ENCODE results near the gene MPPE1. TPM values are rescaled to one million over a fixed set of nuclear protein-coding genes. Genes with fewer than 3 reads are reported as not detected.

The MPPE1 gene
- total RNA-seq, 1 donor from 2014 or later: 29.4 TPM

DNA sequence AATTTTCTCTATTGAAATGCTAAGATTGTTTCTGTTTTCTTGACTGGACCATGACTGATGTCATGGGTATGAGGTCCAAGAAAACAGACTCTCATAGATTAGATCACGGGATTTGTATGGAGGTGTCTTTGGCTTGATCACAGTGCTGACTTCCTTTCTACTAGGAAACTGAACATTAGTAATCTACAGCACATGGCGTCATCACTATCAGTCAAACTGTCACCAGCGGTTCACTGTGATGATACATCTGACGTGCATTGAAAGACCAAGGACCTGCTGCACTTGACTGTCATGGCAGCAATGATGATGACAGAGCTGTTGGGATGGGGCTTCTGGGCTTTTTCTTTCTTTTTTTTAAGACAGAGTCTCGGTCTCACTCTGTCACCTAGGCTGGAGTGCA is 45.0 kb upstream of the MPPE1 start:
- Mint-ChIP-seq H3K27me3 (ENCODE audit: low read depth, unreplicated experiment) (no peaks in the 10 kb centered on the region), H3K4me1 (ENCODE audit: low read depth, unreplicated experiment) (peaks cover 28% of the 10 kb centered on the region), H3K4me3 (ENCODE audit: unreplicated experiment) (no peak overlapping the region), H3K9me3 (ENCODE audit: unreplicated experiment) (peaks cover 12% of the 10 kb centered on the region), H3K36me3 (ENCODE audit: low read depth, unreplicated experiment) (peaks cover 2% of the 10 kb centered on the region), H3K27ac (ENCODE audit: unreplicated experiment) (no peak overlapping the region)
- Histone ChIP-seq H3K9ac (ENCODE audit: low read length) (no peak overlapping the region), H2AFZ (ENCODE audit: low read depth, low read length) (no peak overlapping the region), H3K9me3 (ENCODE audit: insufficient read depth, low read depth, low read length) (peaks cover 13% of the 10 kb centered on the region), H3K4me3 (ENCODE audit: insufficient read depth, low read depth, low read length) (no peak overlapping the region), H4K20me1 (ENCODE audit: insufficient read depth, low read length) (no peaks in the 10 kb centered on the region), H3K79me2 (ENCODE audit: insufficient read depth, low read length) (no peaks in the 10 kb centered on the region), H3K27me3 (ENCODE audit: insufficient read depth, low read length) (no peaks in the 10 kb centered on the region), H3K36me3 (ENCODE audit: insufficient read depth, low read length) (no peaks in the 10 kb centered on the region), H3K27ac (ENCODE audit: low read depth, low read length) (no peak overlapping the region), H3K4me1 (ENCODE audit: insufficient read depth, low read length) (peaks cover 17% of the 10 kb centered on the region), H3K4me2 (ENCODE audit: low read length) (no peak overlapping the region)
- FAIRE-seq: no peak
- peak; percentile 47 for DNase-seq (ENCODE audit: low read depth)
- TF ChIP-seq EZH2 (IDR thresholded peaks at IDR 0.05; ENCODE audit: insufficient read depth, low read length): no peak
- TF ChIP-seq, protein P1, sequence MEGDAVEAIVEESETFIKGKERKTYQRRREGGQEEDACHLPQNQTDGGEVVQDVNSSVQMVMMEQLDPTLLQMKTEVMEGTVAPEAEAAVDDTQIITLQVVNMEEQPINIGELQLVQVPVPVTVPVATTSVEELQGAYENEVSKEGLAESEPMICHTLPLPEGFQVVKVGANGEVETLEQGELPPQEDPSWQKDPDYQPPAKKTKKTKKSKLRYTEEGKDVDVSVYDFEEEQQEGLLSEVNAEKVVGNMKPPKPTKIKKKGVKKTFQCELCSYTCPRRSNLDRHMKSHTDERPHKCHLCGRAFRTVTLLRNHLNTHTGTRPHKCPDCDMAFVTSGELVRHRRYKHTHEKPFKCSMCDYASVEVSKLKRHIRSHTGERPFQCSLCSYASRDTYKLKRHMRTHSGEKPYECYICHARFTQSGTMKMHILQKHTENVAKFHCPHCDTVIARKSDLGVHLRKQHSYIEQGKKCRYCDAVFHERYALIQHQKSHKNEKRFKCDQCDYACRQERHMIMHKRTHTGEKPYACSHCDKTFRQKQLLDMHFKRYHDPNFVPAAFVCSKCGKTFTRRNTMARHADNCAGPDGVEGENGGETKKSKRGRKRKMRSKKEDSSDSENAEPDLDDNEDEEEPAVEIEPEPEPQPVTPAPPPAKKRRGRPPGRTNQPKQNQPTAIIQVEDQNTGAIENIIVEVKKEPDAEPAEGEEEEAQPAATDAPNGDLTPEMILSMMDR (IDR thresholded peaks at IDR 0.05; ENCODE audit: insufficient read depth, low read depth, low read length): no peak

DNA sequence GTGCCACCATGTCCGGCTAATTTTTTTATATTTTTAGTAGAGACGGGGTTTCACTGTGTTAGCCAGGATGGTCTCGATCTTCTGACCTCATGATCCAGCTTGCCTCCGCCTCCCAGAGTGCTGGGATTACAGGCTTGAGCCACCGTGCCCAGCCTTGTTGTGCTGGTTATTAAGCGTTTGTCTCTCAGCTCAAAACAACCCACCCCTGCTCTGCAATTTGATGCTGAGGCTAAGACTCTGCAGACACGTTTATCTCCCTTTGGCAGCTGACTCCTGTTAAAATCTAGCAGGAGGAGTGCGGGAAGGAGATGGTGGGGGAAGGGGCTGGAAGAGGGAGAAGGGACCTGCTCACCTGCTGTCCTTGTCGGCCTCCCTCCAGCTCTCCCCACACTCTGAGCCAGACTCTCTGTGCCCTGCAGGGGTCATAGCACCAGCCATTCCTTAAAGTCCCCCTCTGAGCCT is 43.3 kb upstream of the MPPE1 start:
- no peak overlapping the region for H3K4me3 ChIP-seq (ENCODE audit: insufficient read depth, low read depth, low read length)
- Mint-ChIP-seq H3K27ac (ENCODE audit: unreplicated experiment) (no peak overlapping the region), H3K36me3 (ENCODE audit: low read depth, unreplicated experiment) (peaks cover 2% of the 10 kb centered on the region), H3K4me1 (ENCODE audit: low read depth, unreplicated experiment) (peaks cover 38% of the 10 kb centered on the region), H3K4me3 (ENCODE audit: unreplicated experiment) (no peak overlapping the region), H3K27me3 (ENCODE audit: low read depth, unreplicated experiment) (no peaks in the 10 kb centered on the region), H3K9me3 (ENCODE audit: unreplicated experiment) (no peaks in the 10 kb centered on the region)
- H3K27ac ChIP-seq (ENCODE audit: low read depth, low read length): no peak overlapping the region
- H3K79me2 ChIP-seq (ENCODE audit: insufficient read depth, low read length): no peaks in the 10 kb centered on the region
- no peak for DNase-seq (ENCODE audit: low read depth)
- H3K27me3 ChIP-seq (ENCODE audit: insufficient read depth, low read length): no peaks in the 10 kb centered on the region
- H3K9ac ChIP-seq (ENCODE audit: low read length): no peak overlapping the region
- H3K9me3 ChIP-seq (ENCODE audit: insufficient read depth, low read depth, low read length): peaks cover 2% of the 10 kb centered on the region
- H3K4me1 ChIP-seq (ENCODE audit: insufficient read depth, low read length): peaks cover 31% of the 10 kb centered on the region
- peak overlapping the region; percentile 17 for H2AFZ ChIP-seq (ENCODE audit: low read depth, low read length)
- no peak overlapping the region for H3K4me2 ChIP-seq (ENCODE audit: low read length)
- FAIRE-seq: no peak
- no peaks in the 10 kb centered on the region for H3K36me3 ChIP-seq (ENCODE audit: insufficient read depth, low read length)
- H4K20me1 ChIP-seq (ENCODE audit: insufficient read depth, low read length): no peaks in the 10 kb centered on the region
- TF ChIP-seq, protein P1 (IDR thresholded peaks at IDR 0.05; ENCODE audit: insufficient read depth, low read depth, low read length): no peak
- no peak for TF ChIP-seq EZH2 (IDR thresholded peaks at IDR 0.05; ENCODE audit: insufficient read depth, low read length)

DNA sequence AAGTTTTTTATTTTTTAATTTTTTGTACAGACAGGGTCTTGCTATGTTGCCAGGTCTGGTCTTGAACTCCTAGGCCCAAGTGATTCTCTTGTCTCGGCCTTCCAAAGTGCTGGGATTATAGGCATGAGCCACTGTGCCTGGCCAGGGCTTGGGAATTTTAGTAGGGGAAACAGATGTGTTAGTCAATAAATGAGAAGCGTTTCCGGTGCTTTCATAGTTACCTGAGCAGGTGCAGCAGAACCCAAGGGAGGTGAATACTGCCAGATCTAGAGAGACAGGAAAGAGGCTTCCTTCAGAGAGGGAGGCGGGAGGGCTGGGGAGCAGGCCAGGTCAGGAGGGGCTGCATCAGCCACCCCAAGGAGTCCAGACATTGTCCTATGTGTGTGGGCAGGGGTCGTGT is 42.7 kb upstream of the MPPE1 start:
- Mint-ChIP-seq H3K27me3 (ENCODE audit: low read depth, unreplicated experiment) (no peaks in the 10 kb centered on the region), H3K9me3 (ENCODE audit: unreplicated experiment) (no peaks in the 10 kb centered on the region), H3K4me1 (ENCODE audit: low read depth, unreplicated experiment) (peaks cover 41% of the 10 kb centered on the region), H3K4me3 (ENCODE audit: unreplicated experiment) (no peak overlapping the region), H3K36me3 (ENCODE audit: low read depth, unreplicated experiment) (peaks cover 2% of the 10 kb centered on the region), H3K27ac (ENCODE audit: unreplicated experiment) (no peak overlapping the region)
- no peaks in the 10 kb centered on the region for H3K9me3 ChIP-seq (ENCODE audit: insufficient read depth, low read depth, low read length)
- FAIRE-seq (no peak), DNase-seq (ENCODE audit: low read depth) (no peak)
- H3K4me2 ChIP-seq (ENCODE audit: low read length): no peak overlapping the region
- H4K20me1 ChIP-seq (ENCODE audit: insufficient read depth, low read length): no peaks in the 10 kb centered on the region
- H3K9ac ChIP-seq (ENCODE audit: low read length): no peak overlapping the region
- no peak overlapping the region for H3K27ac ChIP-seq (ENCODE audit: low read depth, low read length)
- peaks cover 32% of the 10 kb centered on the region for H3K4me1 ChIP-seq (ENCODE audit: insufficient read depth, low read length)
- no peak overlapping the region for H2AFZ ChIP-seq (ENCODE audit: low read depth, low read length)
- no peak for TF ChIP-seq EZH2 (IDR thresholded peaks at IDR 0.05; ENCODE audit: insufficient read depth, low read length)
- TF ChIP-seq, protein P1 (IDR thresholded peaks at IDR 0.05; ENCODE audit: insufficient read depth, low read depth, low read length): no peak
- H3K4me3 ChIP-seq (ENCODE audit: insufficient read depth, low read depth, low read length): no peak overlapping the region
- H3K79me2 ChIP-seq (ENCODE audit: insufficient read depth, low read length): no peaks in the 10 kb centered on the region
- no peaks in the 10 kb centered on the region for H3K36me3 ChIP-seq (ENCODE audit: insufficient read depth, low read length)
- no peaks in the 10 kb centered on the region for H3K27me3 ChIP-seq (ENCODE audit: insufficient read depth, low read length)

Data from astrocyte (in vitro differentiated cells and primary cell).